HEK293 (cell line): Measurements from ENCODE around the gene HS3ST1.

Experiments
- ZNF157 ChIP-seq: fragments of 450-650 bp; formaldehyde crosslinking; IDR thresholded peaks from 2 replicates; pipeline ENCODE4 v1.5.1; 2016; ENCODE audit warnings: missing biosample characterization, missing genetic modification characterization
- ZNF274 ChIP-seq, 2 experiments: fragments of 200-500 bp in 1 of 2; fragments of 450-650 bp in 1 of 2; sonication (Bioruptor generic) in 1 of 2; formaldehyde crosslinking in 1 of 2; IDR thresholded peaks; 2 replicates each; pipeline versions ENCODE4 v1.5.1 to v1.6.1; 2014 to 2016; ENCODE audit warnings: borderline replicate concordance in 1 of 2, inconsistent platforms in 1 of 2, low read length in 1 of 2, missing biosample characterization in 1 of 2, missing genetic modification characterization in 1 of 2

GRCh38 chr4:11428899-11429698 lies 405 bp upstream of the HS3ST1 start:
- TF ChIP-seq ZNF157 (no peak), ZNF274 (IDR thresholded peaks at IDR 0.05; ENCODE audit: low read length) (no peak), ZNF274 (tag by site-specific recombination; IDR thresholded peaks at IDR 0.05; ENCODE audit: borderline replicate concordance) (no peak)
